ENCODE results near the gene SYT9. TPM values are rescaled to one million over a fixed set of nuclear protein-coding genes. Genes with fewer than 3 reads are reported as not detected.

SYT9 gene
- total and polyA plus RNA-seq, 2 of the 4 experiments (the other 2 are of a cell fraction): not detected

GRCh38 chr11:7435176-7435575, 183.5 kb downstream of the SYT9 start:
- POLR2A ChIA-PET (ENCODE audit: unreplicated experiment): no interaction called here

More at GRCh38 chr11:7435176-7435575, 183.5 kb downstream of the SYT9 start:
- Histone ChIP-seq H3K4me2 (ENCODE audit: low read depth, low read length) (no peak overlapping the region), H2BK5ac (ENCODE audit: low read depth, low read length, poor library complexity, severe bottlenecking) (no peak overlapping the region), H4K8ac (ENCODE audit: low read depth in 2 of 2, low read length in 2 of 2) (no peak overlapping the region), H2AFZ (replicated peaks; ENCODE audit: low read length, poor library complexity) (no peak overlapping the region), H2AK9ac (replicated peaks; ENCODE audit: low read depth, low read length, poor library complexity) (no peak overlapping the region), H3K36me3 (ENCODE audit: control insufficient read depth, insufficient read depth, low read length) (no peaks in the 10 kb centered on the region), H2BK120ac (ENCODE audit: low read depth, low read length) (no peak overlapping the region), H2BK15ac (ENCODE audit: low read depth, low read length) (no peak overlapping the region), H3K9me3 (ENCODE audit: control insufficient read depth, insufficient read depth, low read length) (no peaks in the 10 kb centered on the region), H4K91ac (ENCODE audit: insufficient read depth, low read depth, low read length) (no peak overlapping the region), H3K4me1 (ENCODE audit: control insufficient read depth, insufficient read depth, low read length) (no peaks in the 10 kb centered on the region), H3K79me1 (ENCODE audit: low read depth in 1 of 2, low read length in 2 of 2) (no peaks in the 10 kb centered on the region), H3K27ac (ENCODE audit: insufficient read depth, low read length) (no peak overlapping the region), H3K23ac (ENCODE audit: low read depth, low read length) (no peak overlapping the region), H3K4ac (ENCODE audit: low read depth, low read length) (no peak overlapping the region), H3K4me3 (ENCODE audit: insufficient read depth, low read depth, low read length) (no peak overlapping the region), H3K14ac (replicated peaks; ENCODE audit: low read depth, low read length) (no peak overlapping the region), H2AK5ac (ENCODE audit: low read depth, low read length) (no peak overlapping the region), H3K27me3 (ENCODE audit: control insufficient read depth, insufficient read depth, low read length) (no peaks in the 10 kb centered on the region), H3K56ac (ENCODE audit: extremely low read depth, insufficient read depth, low read length) (no peak overlapping the region), H4K5ac (ENCODE audit: low read depth, low read length) (no peak overlapping the region), H4K20me1 (ENCODE audit: insufficient read depth, low read length) (no peaks in the 10 kb centered on the region), H3K9me1 (ENCODE audit: insufficient read depth, low read length) (no peaks in the 10 kb centered on the region), H3K18ac (ENCODE audit: low read depth, low read length) (no peak overlapping the region), H2BK20ac (ENCODE audit: low read depth, low read length) (no peak overlapping the region), H3K9ac (ENCODE audit: low read depth, low read length) (no peak overlapping the region)
- WGBS, 2 experiments (ENCODE audit: extremely low coverage in 2 of 2, insufficient read length in 1 of 2): no CpG with 5 or more reads among the region's 2 CpGs
- ATAC-seq (ENCODE audit: low read depth) (no peak), DNase-seq (no peak)
- dilution Hi-C loops (cut with HindIII; ENCODE audit: low sequenced_read_pairs, unreplicated experiment) (no loop called here), intact Hi-C loops (cut with micrococcal nuclease) (no loop called here), in situ Hi-C loops (cut with MboI; ENCODE audit: low sequenced_read_pairs) (loop anchor here (25.0 kb wide), 1 partner anchor 623 kb away; no protein-coding TSS in a partner anchor)
- no peak for TF ChIP-seq BHLHE40 (IDR thresholded peaks at IDR 0.05; ENCODE audit: low read depth, low read length)
- TF ChIP-seq CTCF (conservative IDR thresholded peaks at IDR 0.05; ENCODE audit: low read depth, low read length): no peak
- no peak for TF ChIP-seq CEBPB (IDR thresholded peaks at IDR 0.05; ENCODE audit: low read depth, low read length)
- no peak for TF ChIP-seq MXI1 (IDR thresholded peaks at IDR 0.05; ENCODE audit: borderline replicate concordance, low read depth, low read length)
- TF ChIP-seq ELK1 (IDR thresholded peaks at IDR 0.05; ENCODE audit: borderline replicate concordance, low read depth, low read length): no peak
- no peak for TF ChIP-seq USF2 (IDR thresholded peaks at IDR 0.05; ENCODE audit: low read depth, low read length)
- no peak for TF ChIP-seq SMC3 (IDR thresholded peaks at IDR 0.05; ENCODE audit: low read depth, low read length)
- TF ChIP-seq CHD1 (IDR thresholded peaks at IDR 0.05; ENCODE audit: low read depth, low read length): no peak
- no peak for TF ChIP-seq FOS (IDR thresholded peaks at IDR 0.05; ENCODE audit: low read depth, low read length)
- TF ChIP-seq RAD21 (IDR thresholded peaks at IDR 0.05; ENCODE audit: low read length): no peak
- TF ChIP-seq RFX5 (IDR thresholded peaks at IDR 0.05; ENCODE audit: low read depth, low read length): no peak
- TF ChIP-seq RCOR1 (IDR thresholded peaks at IDR 0.05; ENCODE audit: insufficient replicate concordance, low read length): no peak
- no TSS peak for BruUV-seq (replicated peaks)
- CTCF ChIA-PET: no interaction called here
